ENCODE measurements around the gene PTOV1. TPM values are rescaled to one million over a fixed set of nuclear protein-coding genes. Genes with fewer than 3 reads are reported as not detected.

Gene PTOV1
- total and polyA plus RNA-seq, 2 of the 13 experiments (the other 11 are each of a cell fraction or from before 2014, with no cell fraction given): 63.5 to 68.5 TPM

GRCh38 chr19:49869484-49870308, 18.7 kb downstream of the PTOV1 start (continued):
- TF ChIP-seq SOX6 (IDR thresholded peaks at IDR 0.05): no peak
- TF ChIP-seq SOX6 (CRISPR knock-in tag; IDR thresholded peaks at IDR 0.05): peak; percentile 57; the same call in 1 of the 2 replicates
- TF ChIP-seq PLRG1 (conservative IDR thresholded peaks at IDR 0.05): no peak
- TF ChIP-seq ZSCAN12 (CRISPR knock-in tag; IDR thresholded peaks at IDR 0.05): no peak
- no peak for TF ChIP-seq CSRNP2 (CRISPR knock-in tag; conservative IDR thresholded peaks at IDR 0.05; ENCODE audit: low read depth)
- no peak for TF ChIP-seq ZNF556 (CRISPR knock-in tag; IDR thresholded peaks at IDR 0.05; ENCODE audit: borderline replicate concordance)
- no peak for TF ChIP-seq SRSF9 (IDR thresholded peaks at IDR 0.05; ENCODE audit: borderline replicate concordance, insufficient read depth, low read depth, low read length, poor library complexity, severe bottlenecking)
- TF ChIP-seq GTF3A (CRISPR knock-in tag; conservative IDR thresholded peaks at IDR 0.05): no peak
- no peak for TF ChIP-seq NFATC3 (CRISPR knock-in tag; IDR thresholded peaks at IDR 0.05)
- TF ChIP-seq YEATS4 (CRISPR knock-in tag; IDR thresholded peaks at IDR 0.05; ENCODE audit: borderline replicate concordance): peak; percentile 62; the same call in 1 of the 2 replicates
- peak; percentile 85 for TF ChIP-seq ZNF333 (CRISPR knock-in tag; IDR thresholded peaks at IDR 0.05; ENCODE audit: borderline replicate concordance)
- no peak for TF ChIP-seq CTCF (CRISPR knock-in tag; IDR thresholded peaks at IDR 0.05)
- TF ChIP-seq ZNF33A (CRISPR knock-in tag; IDR thresholded peaks at IDR 0.05; ENCODE audit: borderline replicate concordance): no peak
- TF ChIP-seq ZNF512B (CRISPR knock-in tag; IDR thresholded peaks at IDR 0.05; ENCODE audit: borderline replicate concordance): no peak
- no peak; the same call in 1 of the 2 replicates for TF ChIP-seq ZNF670 (CRISPR knock-in tag; IDR thresholded peaks at IDR 0.05; ENCODE audit: borderline replicate concordance)
- no peak for TF ChIP-seq MZF1 (CRISPR knock-in tag; IDR thresholded peaks at IDR 0.05; ENCODE audit: borderline replicate concordance)
- no peak for TF ChIP-seq PREB (CRISPR knock-in tag; IDR thresholded peaks at IDR 0.05)
- TF ChIP-seq ZNF34 (CRISPR knock-in tag; IDR thresholded peaks at IDR 0.05; ENCODE audit: borderline replicate concordance): no peak
- TF ChIP-seq PHF21A (CRISPR knock-in tag; IDR thresholded peaks at IDR 0.05): peak; percentile 77; the same call in 1 of the 2 replicates

Measured in HepG2 (cell line).